DMS53 treated with DMSO at 0.1 percent for 48 hours (cell line): ENCODE results near the gene GRIN2A.

Experiments
- DNase-seq: peaks from one replicate; lab custom pipeline; 2025; ENCODE audit not compliant: unreplicated experiment; lab: John Stamatoyannopoulos, UW

The GRIN2A gene

GRCh38 chr16:10182222-10183053, at the start of gene GRIN2A:
TSS of gene GRIN2A (minus strand) at chr16:10182428. CDS start at chr16:10180411, 2,017 bp downstream.
- no peak for DNase-seq

GRCh38 chr16:10231563-10231962, 49.3 kb upstream of the GRIN2A start:
- no peak for DNase-seq

GRCh38 chr16:10228779-10229178, 46.6 kb upstream of the GRIN2A start:
- DNase-seq, result no peak

GRCh38 chr16:10226987-10227306, 44.7 kb upstream of the GRIN2A start:
- no peak for DNase-seq

- DNase-seq, result no peak
Observed at GRCh38 chr16:10226141-10226986, 44.1 kb upstream of the GRIN2A start.

- DNase-seq, result no peak
Observed at GRCh38 chr16:10225653-10226052, 43.4 kb upstream of the GRIN2A start.

GRCh38 chr16:10224850-10225249, 42.6 kb upstream of the GRIN2A start:
- DNase-seq, result no peak

- DNase-seq, result no peak
Observed at GRCh38 chr16:10220942-10221341, 38.7 kb upstream of the GRIN2A start.

- DNase-seq, result no peak
Observed at GRCh38 chr16:10219742-10220141, 37.5 kb upstream of the GRIN2A start.

- DNase-seq, result no peak
Observed at GRCh38 chr16:10218490-10219206, 36.4 kb upstream of the GRIN2A start.

GRCh38 chr16:10213748-10214147, 31.5 kb upstream of the GRIN2A start:
- no peak for DNase-seq

- no peak for DNase-seq
Observed at GRCh38 chr16:10210944-10211343, 28.7 kb upstream of the GRIN2A start.

- no peak for DNase-seq
Observed at GRCh38 chr16:10206865-10207264, 24.6 kb upstream of the GRIN2A start.

GRCh38 chr16:10206215-10206614, 24.0 kb upstream of the GRIN2A start:
- no peak for DNase-seq

GRCh38 chr16:10205688-10206087, 23.5 kb upstream of the GRIN2A start:
- DNase-seq, result no peak

GRCh38 chr16:10202649-10203048, 20.4 kb upstream of the GRIN2A start:
- DNase-seq, result no peak

GRCh38 chr16:10200637-10201586, 18.7 kb upstream of the GRIN2A start:
- DNase-seq, result no peak

- DNase-seq, result no peak
Observed at GRCh38 chr16:10196999-10197398, 14.8 kb upstream of the GRIN2A start.

GRCh38 chr16:10191096-10191495, 8.9 kb upstream of the GRIN2A start:
- no peak for DNase-seq

- DNase-seq, result no peak
Observed at GRCh38 chr16:10189861-10190390, 7.7 kb upstream of the GRIN2A start.
